K562 (cell line): ENCODE measurements around the gene ADARB2. TPM values are rescaled to one million over a fixed set of nuclear protein-coding genes. Genes with fewer than 3 reads are reported as not detected.

Experiments used
- ATAC-seq: fragments of 200-7000 bp; cut with Tn5 transposase; 3 replicates; pipeline ENCODE4 v1.9.1; 2020; ENCODE audit warnings: moderate library complexity
- BruUV-seq: library from RNA; stranded (reverse); fragments of 400-500 nt; replicated peaks from 2 replicates; lab custom pipeline; 2021; lab: Mats Ljungman, UMichigan
- CTCF ChIA-PET: fragments of 300-600 bp; formaldehyde crosslinking; extraction: SDS; loops from one replicate; lab custom pipeline; 2021; ENCODE audit warnings: low intra/inter-chr PET ratio; lab: Yijun Ruan, JAX
- POLR2A ChIA-PET: fragments of 300-600, 350-650 bp; sonication (Branson Sonifier 250); formaldehyde crosslinking; extraction: SDS; loops from one replicate; lab custom pipeline; 2021; ENCODE audit warnings: antibody characterized with exemption, inconsistent platforms; lab: Yijun Ruan, JAX
- DNase-seq, 4 experiments: peaks; one replicate each; pipeline versions ENCODE4 v3.0.0 to v3.0.0-alpha.2; 2011 to 2018; ENCODE audit warnings: low spot score in 3 of 4, mixed read lengths in 3 of 4; ENCODE audit errors: extremely low read depth in 1 of 4
- FAIRE-seq: peaks from 2 replicates; lab custom pipeline; 2011; peaks lifted over from hg19 to GRCh38; lab: Jason Lieb, UNC
- H2AFZ ChIP-seq: 2 replicates; pipeline ENCODE4 v1.6.0; 2011; ENCODE audit warnings: low read depth, low read length, control low read depth, inconsistent platforms
- H3K27ac ChIP-seq: fragments of 200-600 bp; 3 replicates; pipeline ENCODE4 v1.8.0; 2011; ENCODE audit warnings: low read depth, mild to moderate bottlenecking, control low read depth, inconsistent platforms, low read length, moderate library complexity, mixed read lengths; ENCODE audit errors: extremely low read depth
- H3K27me3 ChIP-seq, 2 experiments: fragments of 300-600 bp in 1 of 2; 2 replicates in 1 of 2; 3 replicates in 1 of 2; pipeline versions ENCODE4 v1.6.0 to v1.8.0; 2011; ENCODE audit warnings: inconsistent platforms in 2 of 2, low read length in 2 of 2, mild to moderate bottlenecking in 1 of 2, mixed read lengths in 1 of 2, moderate library complexity in 1 of 2; ENCODE audit not compliant: control insufficient read depth in 2 of 2, insufficient read depth in 2 of 2
- H3K36me3 ChIP-seq: fragments of 300-600 bp; 3 replicates; pipeline ENCODE4 v1.8.0; 2011; ENCODE audit warnings: mild to moderate bottlenecking, low read length, inconsistent platforms; ENCODE audit not compliant: control insufficient read depth, insufficient read depth
- H3K4me1 ChIP-seq, 2 experiments: fragments of 200-600 bp in 1 of 2; replicated peaks in 1 of 2; 2 replicates in 1 of 2; 3 replicates in 1 of 2; pipeline versions ENCODE4 v1.5.1 to v1.8.0; 2011; ENCODE audit warnings: inconsistent platforms in 2 of 2, low read length in 2 of 2, mild to moderate bottlenecking in 1 of 2, mixed read lengths in 1 of 2, moderate library complexity in 1 of 2; ENCODE audit not compliant: control insufficient read depth in 2 of 2, insufficient read depth in 2 of 2
- H3K4me2 ChIP-seq: 2 replicates; pipeline ENCODE4 v1.6.1; 2011; ENCODE audit warnings: low read length, control low read depth, inconsistent platforms, mixed read lengths; ENCODE audit not compliant: insufficient read depth
- H3K4me3 ChIP-seq: fragments of 200-600 bp; sonication (generic), shearing (Covaris generic); 2 replicates; pipeline ENCODE4 v1.5.1; 2016; ENCODE audit warnings: control low read depth, inconsistent platforms
- H3K79me2 ChIP-seq: fragments of 200-600 bp; 3 replicates; pipeline ENCODE4 v1.8.0; 2011; ENCODE audit warnings: low read length, inconsistent platforms; ENCODE audit not compliant: control insufficient read depth, insufficient read depth
- H3K9ac ChIP-seq, 2 experiments: 2 replicates each; pipeline versions ENCODE4 v1.6.0 to v1.6.1; 2011; ENCODE audit warnings: low read depth in 2 of 2, low read length in 2 of 2, control low read depth in 1 of 2, inconsistent platforms in 1 of 2, mild to moderate bottlenecking in 1 of 2, mixed read lengths in 1 of 2; ENCODE audit not compliant: insufficient read depth in 1 of 2
- H3K9me1 ChIP-seq: one replicate; pipeline ENCODE4 v1.6.0; 2011; ENCODE audit warnings: inconsistent platforms, mild to moderate bottlenecking, low read length, moderate library complexity; ENCODE audit not compliant: control insufficient read depth, insufficient read depth
- H3K9me3 ChIP-seq: replicated peaks from 2 replicates; pipeline ENCODE4 v1.5.1; 2011; ENCODE audit warnings: low read depth, low read length, inconsistent platforms; ENCODE audit not compliant: control insufficient read depth, insufficient read depth
- H4K20me1 ChIP-seq: replicated peaks from 2 replicates; pipeline ENCODE4 v1.6.1; 2011; ENCODE audit warnings: low read length, inconsistent platforms, mixed read lengths; ENCODE audit not compliant: control insufficient read depth, insufficient read depth
- CBX2 ChIP-seq: fragments of 200-600 bp; sonication (generic); IDR thresholded peaks from one replicate; pipeline ENCODE4 v1.6.1; 2012; ENCODE audit warnings: mild to moderate bottlenecking, low read length, inconsistent platforms; ENCODE audit not compliant: insufficient read depth, poor library complexity, severe bottlenecking
- CBX5 ChIP-seq: IDR thresholded peaks from 2 replicates; pipeline ENCODE4 v1.6.1; 2014; ENCODE audit warnings: low read depth, borderline replicate concordance
- EP400 ChIP-seq: fragments of 450-650 bp; IDR thresholded peaks from 2 replicates; pipeline ENCODE4 v1.6.1; 2017; ENCODE audit warnings: antibody characterized with exemption, mild to moderate bottlenecking, moderate library complexity
- SMARCE1 ChIP-seq: fragments of 450-650 bp; IDR thresholded peaks from 2 replicates; pipeline ENCODE4 v1.7.1; 2016; ENCODE audit warnings: mild to moderate bottlenecking
- STAG1 ChIP-seq: sonication (generic); formaldehyde crosslinking; IDR thresholded peaks from 2 replicates; pipeline ENCODE4 v1.5.0; 2020; ENCODE audit warnings: missing genetic modification reagents, borderline replicate concordance
- ZNF12 ChIP-seq: sonication (generic); formaldehyde crosslinking; IDR thresholded peaks from 2 replicates; pipeline ENCODE4 v1.4.0; 2020; ENCODE audit warnings: mild to moderate bottlenecking, missing genetic modification reagents
- ZNF57 ChIP-seq: fragments of 450-650 bp; formaldehyde crosslinking; IDR thresholded peaks from 2 replicates; pipeline ENCODE4 v1.4.0; 2020; ENCODE audit warnings: mild to moderate bottlenecking, moderate library complexity
- WGBS: fragments of 100-300 bp; shearing (Covaris generic); methylation state at CpG from one replicate; pipeline ENCODE4 v1.1.6; 2016; ENCODE audit warnings: low coverage, mixed read lengths; ENCODE audit not compliant: insufficient coverage; ENCODE audit errors: missing lambda C conversion rate; 5-methylcytosine and 5-hydroxymethylcytosine counted together
- in situ Hi-C: fragments of 300-500 bp; cut with MboI; formaldehyde crosslinking; loops from 4 replicates; pipeline ENCODE4 v1.15.0; 2018; ENCODE audit warnings: inconsistent platforms, mixed read lengths
- intact Hi-C: fragments of 100-400 bp; cut with micrococcal nuclease; formaldehyde crosslinking; loops from 2 replicates; pipeline ENCODE4 v1.14.2; 2022
- polyA plus RNA-seq, 8 experiments: library from polyadenylated mRNA; depleted of rRNA in 4 of 8; stranded (reverse) in 5 of 8; unstranded in 3 of 8; fragments of >200 nt; fragmentation: Nextera tagmentation in 2 of 8; fragmentation: Illumina TruSeq in 1 of 8; extraction: Ambion mirVana in 2 of 8; extraction: Trizol in 1 of 8; gene quantifications; 2 replicates each; pipeline versions ENCODE4 v1.2.1 to v1.2.3, GENCODE V29; 2011 to 2014; ENCODE audit warnings: inconsistent platforms in 1 of 8, missing spikeins in 1 of 8
- total RNA-seq, 7 experiments: library from RNA; depleted of rRNA in 6 of 7; stranded (reverse); fragments of >200 nt in 6 of 7; fragmentation: Illumina TruSeq in 2 of 7; extraction: Trizol in 2 of 7; gene quantifications; 2 replicates each; pipeline versions ENCODE4 v1.2.1 to v1.2.3, GENCODE V29; 2011 to 2021; ENCODE audit warnings: low replicate concordance in 1 of 7
- TF ChIP-seq, protein P1 (sequence below): fragments of 250-450 bp; sonication (Bioruptor Pico); IDR thresholded peaks from 2 replicates; pipeline ENCODE4 v1.8.0; 2021; ENCODE audit warnings: borderline replicate concordance, mild to moderate bottlenecking, moderate library complexity; ENCODE audit not compliant: poor library complexity, severe bottlenecking
- TF ChIP-seq, protein P2 (sequence below): fragments of 450-650 bp; IDR thresholded peaks from 2 replicates; pipeline ENCODE4 v1.7.1; 2018; ENCODE audit warnings: mild to moderate bottlenecking, low read depth; ENCODE audit not compliant: partially characterized antibody
- TF ChIP-seq, protein P3 (sequence below): fragments of 250-450 bp; sonication (Bioruptor Pico); IDR thresholded peaks from 2 replicates; pipeline ENCODE4 v1.5.0; 2021

ADARB2 gene
- total and polyA plus RNA-seq, 9 of the 15 experiments (the other 6 are each of a cell fraction or from before 2014, with no cell fraction given): not detected

DNA sequence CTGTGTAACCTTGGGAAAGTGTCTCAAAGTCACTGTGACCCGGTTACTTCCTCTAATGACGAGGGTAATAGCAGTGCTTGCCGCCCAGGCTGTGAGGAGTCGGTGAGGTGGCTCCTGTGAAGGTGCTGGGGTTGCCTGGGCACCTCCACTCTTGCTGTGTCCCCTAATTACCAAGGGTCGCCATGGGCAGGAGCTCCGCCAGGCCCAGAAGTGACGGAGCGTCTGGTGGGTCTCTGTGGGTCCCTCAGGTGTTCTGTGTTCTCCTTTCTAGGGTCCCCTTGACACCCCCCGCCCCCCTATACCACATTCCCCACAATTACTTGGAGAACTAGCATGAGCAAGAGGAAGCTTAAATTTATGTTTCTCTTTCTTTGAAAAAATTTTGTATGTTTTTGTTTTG lies 519.7 kb downstream of the ADARB2 start (continued):
- TF ChIP-seq, protein P1, sequence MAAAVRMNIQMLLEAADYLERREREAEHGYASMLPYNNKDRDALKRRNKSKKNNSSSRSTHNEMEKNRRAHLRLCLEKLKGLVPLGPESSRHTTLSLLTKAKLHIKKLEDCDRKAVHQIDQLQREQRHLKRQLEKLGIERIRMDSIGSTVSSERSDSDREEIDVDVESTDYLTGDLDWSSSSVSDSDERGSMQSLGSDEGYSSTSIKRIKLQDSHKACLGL: no peak
- TF ChIP-seq CBX2 (no peak), CBX5 (no peak), ZNF12 (no peak), ZNF57 (CRISPR knock-in tag) (no peak), EP400 (no peak), SMARCE1 (no peak)

DNA sequence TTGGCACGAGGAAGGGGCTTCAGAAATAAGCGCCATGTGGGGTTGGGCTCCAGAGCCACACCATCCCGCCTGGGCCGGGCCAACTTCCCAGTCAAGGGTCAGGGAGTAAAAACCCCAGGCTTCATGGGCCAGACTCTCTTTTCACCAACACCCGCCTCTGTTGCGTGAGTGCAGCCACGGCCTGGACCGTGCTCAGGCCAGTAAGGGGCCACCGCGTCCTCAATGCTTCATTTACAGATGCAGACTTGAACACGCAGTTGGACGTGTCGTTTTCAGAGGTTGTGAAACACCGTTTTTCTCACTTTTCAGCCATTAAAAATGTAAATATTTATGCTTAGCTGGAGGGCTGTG lies 520.1 kb downstream of the ADARB2 start:
- ATAC-seq (no peak), DNase-seq (no peak), FAIRE-seq (no peak)
- Histone ChIP-seq H4K20me1 (peaks cover 14% of the 10 kb centered on the region), H3K4me1 (peaks cover 0 to 3% of the 10 kb centered on the region in 2 experiments; a peak in 1 of 5 replicates), H3K4me2 (no peak overlapping the region), H3K27ac (no peak overlapping the region), H3K27me3 (peaks cover 0 to 35% of the 10 kb centered on the region in 2 experiments; a peak in 4 of 5 replicates), H3K36me3 (no peaks in the 10 kb centered on the region), H3K9me3 (no peaks in the 10 kb centered on the region), H3K9me1 (no peaks in the 10 kb centered on the region), H3K4me3 (no peak overlapping the region), H3K9ac (no peak overlapping the region), H3K79me2 (no peaks in the 10 kb centered on the region), H2AFZ (no peak overlapping the region)
- intact Hi-C loops: no loop called here
- BruUV-seq: no TSS peak
- CTCF ChIA-PET: no interaction called here
- in situ Hi-C loops: no loop called here
- POLR2A ChIA-PET: no interaction called here
- TF ChIP-seq, protein P2, sequence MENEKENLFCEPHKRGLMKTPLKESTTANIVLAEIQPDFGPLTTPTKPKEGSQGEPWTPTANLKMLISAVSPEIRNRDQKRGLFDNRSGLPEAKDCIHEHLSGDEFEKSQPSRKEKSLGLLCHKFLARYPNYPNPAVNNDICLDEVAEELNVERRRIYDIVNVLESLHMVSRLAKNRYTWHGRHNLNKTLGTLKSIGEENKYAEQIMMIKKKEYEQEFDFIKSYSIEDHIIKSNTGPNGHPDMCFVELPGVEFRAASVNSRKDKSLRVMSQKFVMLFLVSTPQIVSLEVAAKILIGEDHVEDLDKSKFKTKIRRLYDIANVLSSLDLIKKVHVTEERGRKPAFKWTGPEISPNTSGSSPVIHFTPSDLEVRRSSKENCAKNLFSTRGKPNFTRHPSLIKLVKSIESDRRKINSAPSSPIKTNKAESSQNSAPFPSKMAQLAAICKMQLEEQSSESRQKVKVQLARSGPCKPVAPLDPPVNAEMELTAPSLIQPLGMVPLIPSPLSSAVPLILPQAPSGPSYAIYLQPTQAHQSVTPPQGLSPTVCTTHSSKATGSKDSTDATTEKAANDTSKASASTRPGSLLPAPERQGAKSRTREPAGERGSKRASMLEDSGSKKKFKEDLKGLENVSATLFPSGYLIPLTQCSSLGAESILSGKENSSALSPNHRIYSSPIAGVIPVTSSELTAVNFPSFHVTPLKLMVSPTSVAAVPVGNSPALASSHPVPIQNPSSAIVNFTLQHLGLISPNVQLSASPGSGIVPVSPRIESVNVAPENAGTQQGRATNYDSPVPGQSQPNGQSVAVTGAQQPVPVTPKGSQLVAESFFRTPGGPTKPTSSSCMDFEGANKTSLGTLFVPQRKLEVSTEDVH: no peak
- TF ChIP-seq, protein P3, sequence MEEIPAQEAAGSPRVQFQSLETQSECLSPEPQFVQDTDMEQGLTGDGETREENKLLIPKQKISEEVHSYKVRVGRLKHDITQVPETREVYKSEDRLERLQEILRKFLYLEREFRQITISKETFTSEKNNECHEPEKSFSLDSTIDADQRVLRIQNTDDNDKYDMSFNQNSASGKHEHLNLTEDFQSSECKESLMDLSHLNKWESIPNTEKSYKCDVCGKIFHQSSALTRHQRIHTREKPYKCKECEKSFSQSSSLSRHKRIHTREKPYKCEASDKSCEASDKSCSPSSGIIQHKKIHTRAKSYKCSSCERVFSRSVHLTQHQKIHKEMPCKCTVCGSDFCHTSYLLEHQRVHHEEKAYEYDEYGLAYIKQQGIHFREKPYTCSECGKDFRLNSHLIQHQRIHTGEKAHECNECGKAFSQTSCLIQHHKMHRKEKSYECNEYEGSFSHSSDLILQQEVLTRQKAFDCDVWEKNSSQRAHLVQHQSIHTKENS (CRISPR knock-in tag): no peak
- TF ChIP-seq STAG1: no peak
- 4% methylated on average over 13 of the region's 14 CpGs for WGBS
